Activated CD4-positive, CD25-positive, alpha-beta regulatory T cell treated with anti-CD3 and anti-CD28 coated beads, Interleukin-2, amount 50 U/mL, for 72 hours (primary cell): ENCODE measurements around the gene MAP3K5.

Source experiments
- DNase-seq: peaks from one replicate; pipeline ENCODE4 v3.0.0; 2021

MAP3K5 gene

DNA sequence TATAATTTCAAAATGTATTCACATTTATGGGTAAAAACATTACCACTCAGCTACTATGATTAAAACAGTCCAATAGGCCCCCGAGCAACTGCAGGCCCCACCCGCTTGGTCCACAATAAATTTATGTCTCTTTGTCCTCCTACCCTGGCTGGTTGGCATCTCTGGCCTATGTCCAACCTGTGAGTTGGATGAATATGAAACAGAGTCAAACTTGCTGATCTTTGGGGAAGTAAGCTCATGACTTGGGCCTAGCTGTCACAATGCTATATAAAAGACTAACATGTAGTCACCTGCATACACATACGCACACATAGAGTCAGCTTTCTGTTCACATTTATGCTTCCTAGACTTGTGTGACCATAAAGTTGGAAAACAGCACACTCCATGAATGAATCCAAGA lies 262.6 kb downstream of the MAP3K5 start:
- DNase-seq: no peak

DNA sequence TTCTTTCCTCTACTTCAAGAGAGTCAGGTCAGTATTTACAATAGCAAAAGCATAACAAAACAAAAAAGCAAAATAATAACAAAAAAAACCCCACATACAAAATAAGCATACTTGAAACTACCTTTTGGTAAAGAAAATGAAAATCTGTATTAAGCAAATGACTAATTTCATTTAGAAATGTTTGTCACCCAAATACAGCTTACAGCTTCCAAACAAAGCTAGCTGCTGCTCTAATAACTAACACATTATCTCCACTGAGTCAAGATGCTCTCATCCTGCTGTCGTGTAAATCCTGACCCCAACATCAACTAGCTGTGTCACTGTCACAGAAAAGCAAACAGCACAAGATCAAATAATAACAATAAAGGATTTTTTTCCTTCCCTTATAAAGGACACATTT lies 263.8 kb downstream of the MAP3K5 start:
- DNase-seq: no peak

DNA sequence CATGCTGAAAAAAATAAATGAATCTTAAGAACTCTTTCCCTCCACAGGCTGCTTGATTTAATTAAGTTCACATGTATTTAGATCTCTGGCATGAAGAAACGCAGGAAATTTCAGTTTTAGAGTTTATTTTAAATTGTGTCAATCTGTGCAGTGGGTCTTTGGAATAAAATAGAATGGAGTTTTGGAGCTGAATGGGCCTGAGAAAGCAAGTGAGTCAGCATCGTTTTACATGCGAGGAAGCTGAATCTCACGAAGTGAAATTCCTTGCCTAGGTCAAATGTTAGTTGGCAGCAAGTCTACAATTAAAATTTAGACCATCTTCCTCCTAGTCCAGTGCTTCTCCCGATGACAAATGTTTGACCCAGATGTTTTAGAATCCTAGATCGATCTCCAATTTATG lies 264.4 kb downstream of the MAP3K5 start:
- no peak for DNase-seq

DNA sequence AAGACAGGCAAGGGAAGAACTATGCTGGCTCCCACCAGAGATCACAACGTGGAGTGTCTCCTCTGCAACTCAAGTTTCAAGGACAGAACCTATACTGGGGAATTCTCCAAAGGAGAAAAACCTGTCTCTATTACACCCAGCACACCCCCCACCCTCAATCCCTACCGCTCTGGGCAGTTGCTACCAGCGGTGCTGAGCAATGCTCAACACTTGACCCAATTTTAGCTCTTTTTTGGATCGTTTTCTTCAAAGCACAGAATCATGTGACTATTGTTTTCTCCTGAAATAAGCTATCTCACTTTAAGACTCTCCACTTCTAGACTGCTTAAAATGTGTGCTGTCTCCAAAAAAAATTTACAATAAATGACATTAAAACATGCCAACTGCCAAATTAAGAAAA lies 265.3 kb downstream of the MAP3K5 start:
- no peak for DNase-seq

DNA sequence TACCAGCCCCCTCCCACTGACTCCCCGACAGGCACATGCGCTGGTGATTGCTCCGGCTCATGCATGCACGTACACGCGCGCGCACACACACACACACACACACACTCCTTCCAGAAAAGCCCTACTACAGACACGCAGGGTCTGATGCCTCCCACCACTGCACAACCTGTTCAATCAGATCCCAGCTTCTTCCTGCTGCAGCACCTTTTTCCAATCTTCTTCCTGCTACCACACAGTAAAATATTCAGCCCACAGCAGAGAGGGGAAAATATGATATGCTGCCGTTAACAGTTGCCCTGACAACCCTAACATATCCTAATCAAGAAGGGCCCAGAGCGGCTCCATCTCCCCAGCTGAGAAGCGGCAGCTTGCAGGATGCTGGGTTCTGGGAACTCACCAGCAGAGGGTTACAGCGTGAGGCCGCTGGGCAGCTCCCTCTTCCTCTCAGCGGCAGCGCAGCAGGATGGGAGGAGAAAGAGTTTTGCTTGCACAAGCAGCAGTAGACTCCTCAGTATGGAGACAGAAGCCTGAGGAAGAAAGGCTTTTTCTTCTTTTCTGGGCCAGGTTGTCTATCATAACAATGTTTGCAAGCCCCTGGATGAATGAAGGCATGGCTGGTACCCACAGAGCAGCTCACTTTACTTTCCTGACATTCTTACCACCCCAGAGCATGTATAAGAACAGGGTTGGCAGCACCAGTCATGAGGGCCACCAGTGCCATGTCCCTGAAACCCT lies 265.9 kb downstream of the MAP3K5 start:
- no peak for DNase-seq

DNA sequence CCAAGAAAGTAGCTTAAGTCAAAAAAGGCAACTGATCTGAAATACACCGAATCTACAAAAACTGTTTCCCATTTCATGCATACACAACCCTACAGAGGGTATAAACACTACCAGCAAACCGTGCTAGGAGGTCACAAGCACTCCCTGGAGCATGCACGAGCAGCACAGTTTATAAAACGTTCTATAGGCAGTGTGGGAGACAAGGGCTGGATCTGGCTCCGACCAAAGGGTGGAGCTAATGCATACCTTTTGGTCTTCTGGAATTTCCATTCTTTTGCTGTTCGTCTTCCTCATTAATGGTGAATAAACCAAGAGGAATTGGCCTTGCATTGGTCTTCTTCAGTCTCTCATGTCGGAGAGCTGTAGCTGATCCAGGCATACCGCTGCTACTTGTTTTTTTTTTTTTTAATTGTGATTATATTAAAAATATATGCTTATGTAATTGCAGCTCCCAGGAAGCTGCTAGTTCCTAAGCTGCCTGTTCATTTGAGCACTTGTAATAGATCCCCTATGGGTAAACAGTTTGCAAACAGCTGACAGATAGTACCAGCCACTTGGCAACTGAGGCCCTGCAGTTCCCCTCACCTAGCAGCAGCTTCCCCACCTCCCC lies 266.6 kb downstream of the MAP3K5 start:
- DNase-seq: no peak

DNA sequence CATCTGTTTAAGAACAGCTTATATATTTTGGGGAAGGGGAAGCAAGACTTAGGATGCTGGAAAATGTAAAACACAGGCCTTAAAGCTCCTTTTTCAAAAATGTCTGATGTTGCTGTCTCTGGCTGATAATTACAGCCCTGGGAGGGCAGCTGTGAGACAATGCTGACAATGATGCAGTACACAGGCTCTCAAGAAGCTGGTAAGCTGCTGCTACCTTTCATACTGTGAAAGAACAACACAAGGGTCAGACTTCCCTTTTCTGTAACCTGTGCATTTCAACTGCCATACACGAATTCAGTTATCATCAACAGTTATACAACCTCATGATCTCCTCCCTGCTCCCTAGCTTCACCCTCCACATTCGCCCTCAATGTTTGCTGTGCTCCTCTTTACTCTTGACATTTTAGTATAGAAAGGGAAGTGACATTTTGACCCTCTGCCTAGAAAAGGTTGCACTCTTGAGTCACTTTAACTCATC lies 267.3 kb downstream of the MAP3K5 start:
- no peak for DNase-seq

DNA sequence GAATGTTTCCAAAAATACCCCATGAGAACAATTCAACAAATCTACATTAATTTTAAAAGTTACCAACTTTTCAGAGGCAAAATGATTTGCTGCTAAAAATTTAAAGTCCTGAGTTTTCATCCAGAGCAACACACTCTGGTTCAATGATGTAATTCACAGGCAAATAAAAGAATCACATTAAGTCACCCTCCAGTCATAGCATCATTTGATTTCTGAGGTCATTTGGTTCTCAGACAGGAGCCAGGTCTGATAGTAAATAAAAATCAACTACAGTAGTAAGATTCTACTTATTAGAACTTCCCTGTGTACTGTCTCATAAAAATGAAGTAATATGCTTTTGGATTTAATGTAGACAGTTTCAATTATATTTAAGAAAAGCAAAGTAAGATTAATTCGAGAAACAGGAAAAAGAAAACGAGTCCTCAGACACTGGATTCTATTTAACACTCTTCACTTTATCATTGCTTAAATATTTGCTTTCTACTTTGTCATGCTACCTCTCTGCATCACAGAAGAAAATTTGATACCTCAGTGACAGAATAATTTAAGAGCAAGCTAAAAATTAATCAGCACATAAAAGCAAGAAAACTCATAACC lies 267.8 kb downstream of the MAP3K5 start:
- no peak for DNase-seq

DNA sequence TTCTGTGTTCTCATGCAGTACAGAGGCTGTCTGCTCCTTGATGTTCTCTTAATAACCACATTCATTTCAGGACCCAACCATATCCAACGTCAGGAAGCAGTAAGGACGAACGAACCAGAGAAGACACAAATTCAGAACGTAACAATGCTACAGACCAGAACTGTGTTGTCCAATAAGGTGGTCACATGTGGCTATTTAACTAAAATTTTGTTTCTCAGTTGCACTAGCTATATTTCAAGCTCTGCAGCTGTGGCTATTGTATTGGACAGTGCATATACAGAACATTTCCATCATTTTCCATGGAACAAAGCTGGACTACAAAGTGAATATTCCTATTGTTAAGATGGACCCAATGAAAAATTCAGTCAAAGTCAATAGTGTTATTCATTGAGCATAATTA lies 269.1 kb downstream of the MAP3K5 start:
- no peak for DNase-seq

DNA sequence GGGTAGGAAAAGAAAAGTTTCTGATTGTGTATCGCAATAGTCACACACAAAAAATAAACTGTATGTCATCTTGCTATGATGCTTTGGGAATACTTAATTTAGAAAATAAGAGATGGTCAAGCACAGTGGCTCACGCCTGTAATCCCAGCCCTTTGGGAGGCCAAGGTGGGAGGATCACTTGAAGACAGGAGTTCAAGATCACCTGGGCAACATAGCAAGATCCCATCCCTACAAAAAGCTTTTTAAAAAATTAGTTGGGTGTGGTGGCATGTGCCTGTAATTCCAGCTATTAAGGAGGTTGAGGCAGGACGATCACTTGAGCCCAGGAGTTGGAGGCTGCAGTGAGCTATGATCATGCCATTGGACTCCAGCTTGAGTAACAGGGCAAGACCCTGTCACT lies 269.6 kb downstream of the MAP3K5 start:
- DNase-seq: no peak

DNA sequence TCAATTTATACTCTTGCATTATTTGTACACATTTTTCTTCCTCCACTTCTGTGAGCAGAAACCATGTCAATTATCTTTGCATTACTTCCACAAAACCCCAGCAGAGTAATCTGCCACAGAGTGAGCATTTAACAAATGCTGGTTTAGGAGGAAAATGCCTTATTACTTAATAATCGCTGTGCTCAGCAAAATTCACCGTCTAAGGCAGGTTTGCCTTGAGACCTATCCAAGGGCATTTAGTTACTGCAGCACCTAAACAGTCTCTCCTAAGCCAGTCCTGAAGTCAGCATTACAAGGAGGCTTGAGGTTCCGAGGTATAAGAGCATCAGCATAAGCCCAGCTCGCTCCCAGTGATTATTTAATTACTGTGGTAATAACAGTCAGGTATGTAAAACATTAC lies 270.4 kb downstream of the MAP3K5 start:
- DNase-seq: no peak

DNA sequence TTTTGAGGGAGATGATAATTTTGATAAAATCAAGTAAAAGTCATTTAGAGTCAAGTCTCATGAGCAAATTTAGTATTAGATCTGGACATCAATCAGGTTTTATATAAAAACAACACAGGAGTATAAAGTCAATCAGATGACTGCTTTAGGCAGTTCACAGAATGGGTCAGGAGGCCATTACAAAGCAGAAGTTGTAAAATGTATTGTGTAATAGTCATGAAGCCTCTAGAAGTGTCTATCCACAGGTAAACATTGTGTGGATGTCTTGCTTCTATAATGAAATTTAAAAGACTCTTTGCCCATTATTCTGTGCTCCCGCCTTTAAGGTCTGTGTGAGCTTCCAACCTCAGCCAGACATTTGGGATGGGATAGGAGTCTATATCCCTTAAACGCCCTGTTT lies 270.9 kb downstream of the MAP3K5 start:
- DNase-seq: no peak

DNA sequence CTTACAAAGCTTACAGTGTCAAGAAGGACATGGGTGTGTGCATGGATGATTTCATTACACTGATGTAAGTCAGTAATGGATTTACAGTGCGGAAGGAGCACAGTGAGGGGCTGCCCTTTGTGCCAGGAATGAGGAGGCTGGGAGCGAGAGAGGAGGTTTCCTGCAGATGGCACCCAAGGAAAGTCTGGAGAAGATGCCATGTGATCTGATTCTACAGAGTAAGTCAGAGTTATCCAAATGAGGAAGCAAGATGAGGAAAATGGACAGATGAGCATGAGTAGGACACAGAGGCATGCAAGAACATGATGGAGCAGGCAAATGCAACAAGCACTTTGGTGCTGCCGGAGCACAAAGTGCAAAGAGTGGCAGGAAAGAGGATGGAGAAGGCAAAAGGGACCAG lies 271.8 kb downstream of the MAP3K5 start:
- DNase-seq: no peak

DNA sequence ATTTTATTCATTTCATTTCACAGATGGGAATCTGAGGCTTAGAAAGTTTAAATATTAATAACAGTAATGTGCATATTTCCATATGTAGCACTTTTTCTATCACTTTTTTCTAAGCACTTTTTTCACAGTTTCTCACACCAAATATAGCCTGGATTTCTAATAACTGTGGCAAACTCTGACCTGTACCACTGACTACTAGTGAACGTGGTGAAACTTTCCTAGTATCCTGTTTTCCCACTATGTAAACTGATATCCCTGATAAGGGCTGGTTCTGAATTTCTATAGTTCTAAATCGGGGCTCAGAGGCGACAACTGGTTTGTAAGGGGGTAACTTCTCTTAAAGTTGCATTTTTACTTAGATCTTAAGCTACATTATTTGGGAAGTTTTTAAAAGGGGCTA lies 274.7 kb downstream of the MAP3K5 start:
- no peak for DNase-seq

DNA sequence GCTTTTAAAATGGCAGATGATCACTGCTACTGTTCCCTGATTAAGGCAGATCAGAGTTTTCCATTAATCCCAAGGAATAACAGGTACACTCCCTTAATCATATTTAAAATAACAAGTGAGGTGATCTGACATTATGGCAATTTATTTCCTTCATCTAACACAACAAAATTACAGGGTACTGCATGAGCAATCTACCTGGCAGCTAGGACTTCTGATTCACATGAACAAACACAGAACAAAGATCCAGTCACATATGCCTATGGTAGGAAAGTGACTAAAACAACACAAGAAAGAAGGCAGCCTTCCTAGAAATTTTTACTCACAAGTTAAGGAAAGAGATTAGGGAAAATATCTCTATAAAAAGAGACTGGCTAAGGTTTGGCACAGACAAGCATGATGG lies 275.3 kb downstream of the MAP3K5 start:
- no peak for DNase-seq

DNA sequence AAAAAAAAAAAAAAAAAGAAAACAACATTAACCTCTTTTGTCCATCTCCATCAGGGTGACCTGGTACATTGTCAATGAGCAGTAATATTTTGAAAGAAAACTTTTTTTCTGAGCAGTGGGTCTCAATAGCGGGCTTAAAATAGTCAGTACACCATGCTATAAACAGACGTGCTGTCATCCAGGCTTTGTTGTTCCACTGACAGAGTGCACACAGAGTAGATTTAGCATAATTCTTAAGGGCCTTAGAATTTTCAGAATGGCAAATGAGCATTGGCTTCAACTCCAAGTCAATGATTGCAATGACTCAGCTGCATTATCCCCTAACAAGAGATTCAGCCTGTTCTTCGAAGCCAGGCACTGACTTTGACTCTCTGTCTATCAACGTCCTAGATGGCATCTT lies 277.7 kb downstream of the MAP3K5 start:
- no peak for DNase-seq

DNA sequence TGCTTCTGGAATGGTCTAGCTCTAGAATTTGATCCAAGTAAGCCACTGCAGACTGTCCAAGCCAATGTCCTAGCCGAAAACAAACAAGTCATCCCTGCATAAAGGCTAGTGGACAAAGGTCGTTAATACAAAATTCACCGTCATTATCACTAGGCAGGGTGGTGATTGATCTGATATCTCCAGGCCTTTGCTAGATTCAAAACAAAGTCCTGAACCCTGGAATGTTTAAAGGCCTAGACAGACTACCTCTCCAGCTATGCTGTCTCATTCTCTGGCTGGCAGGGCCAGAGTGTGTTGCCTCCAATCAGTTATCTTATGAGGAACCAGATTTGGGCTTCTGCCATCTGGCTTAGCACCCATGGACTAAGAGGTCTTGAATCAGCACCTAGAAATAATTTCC lies 280.4 kb downstream of the MAP3K5 start:
- no peak for DNase-seq

DNA sequence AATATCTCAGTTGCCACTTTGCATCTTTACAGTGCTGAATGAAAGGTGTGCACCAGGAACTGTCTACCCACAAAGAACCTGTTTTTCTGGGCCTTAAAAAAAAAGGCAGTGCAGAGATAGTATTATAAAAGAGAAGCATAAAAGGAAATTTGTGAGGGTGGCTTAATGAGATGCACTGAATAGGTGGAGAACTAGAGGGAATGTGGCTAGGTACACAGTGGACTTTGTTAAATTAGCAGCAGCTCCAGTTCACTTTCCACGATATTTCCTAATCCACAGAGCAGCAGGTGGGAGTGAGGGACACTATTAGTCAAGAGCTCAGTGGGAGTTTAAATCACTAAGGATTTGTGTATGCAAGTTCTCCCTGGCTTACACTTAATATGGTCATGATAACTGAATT lies 280.9 kb downstream of the MAP3K5 start:
- no peak for DNase-seq

DNA sequence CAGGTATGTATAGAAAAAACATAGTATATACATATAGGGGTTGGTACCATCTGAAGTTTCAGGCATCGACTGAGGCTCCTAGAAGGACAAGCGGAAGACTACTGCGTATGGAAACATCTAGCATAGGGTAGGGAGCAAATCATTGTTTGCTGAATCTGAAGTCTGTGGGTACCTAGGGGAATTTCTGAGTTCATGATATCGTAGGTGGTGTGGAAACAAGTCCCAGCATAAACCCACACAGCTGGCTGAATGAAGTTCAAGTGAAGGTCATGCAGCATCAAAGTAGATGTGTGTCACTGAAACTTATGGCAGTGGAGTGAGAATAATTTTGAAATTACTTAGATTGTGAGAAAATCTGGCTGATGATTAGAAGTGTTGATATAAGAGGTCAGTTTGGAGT lies 281.5 kb downstream of the MAP3K5 start:
- DNase-seq: no peak

DNA sequence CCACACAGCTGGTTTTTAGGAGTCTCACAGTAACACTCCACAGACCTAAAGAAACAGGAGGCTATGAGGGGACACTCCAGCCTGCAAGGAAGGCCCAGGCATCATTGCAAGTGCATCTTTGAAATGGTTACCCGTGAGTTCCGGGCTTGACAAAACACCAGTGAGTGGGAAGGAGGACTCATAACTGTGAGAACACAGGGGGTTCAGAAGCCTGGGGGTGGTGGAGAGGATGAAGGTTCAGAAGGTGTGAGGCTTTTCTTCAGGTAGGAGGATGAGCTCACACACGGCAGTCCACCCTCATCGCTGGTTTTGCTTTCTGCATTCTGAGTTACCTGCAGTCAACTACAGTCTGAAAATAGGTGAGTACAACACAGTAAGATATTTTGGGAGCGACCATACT lies 282.0 kb downstream of the MAP3K5 start:
- DNase-seq: no peak

DNA sequence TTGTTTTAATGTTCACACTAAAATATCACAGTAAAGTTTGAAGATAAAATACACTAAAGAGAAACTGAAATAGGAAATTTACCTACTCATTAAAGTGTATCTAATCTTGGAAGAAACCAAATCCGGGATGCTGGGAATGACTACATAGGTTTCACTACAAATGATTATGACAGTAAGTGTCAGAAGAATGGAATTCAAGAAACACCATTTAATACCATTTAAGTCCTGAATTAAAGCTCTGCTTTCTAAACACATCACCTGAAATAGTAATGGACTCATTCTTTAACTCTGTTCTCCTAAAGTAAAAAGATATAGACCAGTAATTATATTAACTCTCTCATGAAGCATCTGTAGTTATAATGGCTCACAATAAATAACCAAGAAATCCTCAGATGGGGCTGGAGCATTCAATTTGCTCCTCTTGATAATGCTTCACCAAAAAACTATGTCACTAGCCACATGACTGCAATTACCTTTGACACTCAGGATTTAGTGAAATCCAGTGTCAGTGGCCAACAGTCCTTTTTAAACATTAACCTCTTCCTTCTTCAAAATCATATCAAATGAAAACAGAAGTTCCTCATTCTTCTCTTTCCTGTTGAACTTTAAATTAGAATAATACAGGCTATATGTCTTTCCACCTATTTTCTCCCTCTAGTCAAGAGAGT lies 283.4 kb downstream of the MAP3K5 start:
- no peak for DNase-seq
